Inflammatory macrophage treated with lipopolysaccharide for 4 hours (primary cell): ENCODE data around the gene DAB2IP.
"Not testable (repeated sequence)": the region's sequence is repeated elsewhere in the genome, so short reads cannot be mapped to it uniquely, and the experiment has no call there.

Experiments
- DNase-seq: peaks from one replicate; pipeline ENCODE4 v3.0.0-alpha.2; 2020

DAB2IP gene

DNA sequence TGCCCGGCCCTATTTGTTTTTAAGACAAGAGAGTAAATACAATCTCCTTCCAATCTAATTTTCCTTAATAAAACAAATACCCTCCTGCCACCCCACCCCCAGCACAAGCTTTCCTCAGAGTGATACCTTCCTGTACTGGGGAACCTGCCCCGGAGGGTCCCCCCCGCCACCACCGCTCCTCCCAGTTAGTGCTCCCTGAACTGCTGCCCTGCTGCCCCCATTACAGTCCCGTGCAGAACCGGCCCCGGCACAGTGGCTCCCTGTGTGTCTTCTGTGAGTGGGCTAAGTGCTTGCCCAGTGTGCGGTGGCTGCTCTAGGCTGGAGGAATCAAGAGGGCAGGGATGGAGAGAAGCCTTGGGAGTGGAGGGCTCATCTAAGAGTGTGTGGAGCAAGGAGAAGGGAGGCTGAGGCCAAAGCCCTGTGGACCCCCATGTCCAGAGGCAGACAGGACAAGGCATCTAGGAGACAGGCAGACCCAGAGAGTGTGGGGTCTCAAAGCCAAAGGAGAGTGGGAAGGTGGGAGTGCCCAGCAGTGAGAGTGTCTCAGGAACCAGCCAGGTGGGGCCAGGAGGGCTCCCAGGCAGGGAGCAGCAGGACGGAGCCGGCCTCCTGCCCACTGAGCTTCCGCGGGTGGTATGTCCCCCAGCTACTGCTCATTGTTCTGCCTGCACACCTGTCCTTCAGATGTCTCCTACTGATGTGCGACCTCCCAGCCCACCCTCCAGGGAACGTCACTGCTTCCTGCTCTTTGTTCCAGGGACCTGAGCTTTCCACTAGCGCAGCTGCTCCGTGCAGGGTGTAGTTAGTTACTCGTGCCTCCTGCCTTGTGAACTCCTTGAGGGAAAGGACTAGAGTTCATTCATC lies 129.0 kb downstream of the DAB2IP start:
- DNase-seq = no peak

DNA sequence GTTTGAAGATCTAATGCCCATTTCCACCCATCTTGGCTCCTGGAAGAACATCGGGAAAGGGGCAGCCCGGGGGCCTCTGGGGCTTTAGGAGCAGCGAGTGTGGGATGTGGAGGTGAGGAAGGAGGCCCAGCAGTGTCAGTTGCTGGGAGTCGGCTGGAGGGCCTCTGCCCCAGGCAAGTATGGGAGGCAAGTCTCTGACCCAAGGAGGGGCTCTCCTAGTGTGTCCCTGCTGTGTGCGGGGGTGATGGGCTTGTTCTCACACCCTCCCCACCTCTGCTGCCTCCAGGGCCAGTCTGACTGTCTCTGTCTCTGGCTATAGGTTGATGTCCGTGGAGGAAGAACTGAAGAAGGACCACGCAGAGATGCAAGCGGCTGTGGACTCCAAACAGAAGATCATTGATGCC lies 129.7 kb downstream of the DAB2IP start:
- DNase-seq = no peak

DNA sequence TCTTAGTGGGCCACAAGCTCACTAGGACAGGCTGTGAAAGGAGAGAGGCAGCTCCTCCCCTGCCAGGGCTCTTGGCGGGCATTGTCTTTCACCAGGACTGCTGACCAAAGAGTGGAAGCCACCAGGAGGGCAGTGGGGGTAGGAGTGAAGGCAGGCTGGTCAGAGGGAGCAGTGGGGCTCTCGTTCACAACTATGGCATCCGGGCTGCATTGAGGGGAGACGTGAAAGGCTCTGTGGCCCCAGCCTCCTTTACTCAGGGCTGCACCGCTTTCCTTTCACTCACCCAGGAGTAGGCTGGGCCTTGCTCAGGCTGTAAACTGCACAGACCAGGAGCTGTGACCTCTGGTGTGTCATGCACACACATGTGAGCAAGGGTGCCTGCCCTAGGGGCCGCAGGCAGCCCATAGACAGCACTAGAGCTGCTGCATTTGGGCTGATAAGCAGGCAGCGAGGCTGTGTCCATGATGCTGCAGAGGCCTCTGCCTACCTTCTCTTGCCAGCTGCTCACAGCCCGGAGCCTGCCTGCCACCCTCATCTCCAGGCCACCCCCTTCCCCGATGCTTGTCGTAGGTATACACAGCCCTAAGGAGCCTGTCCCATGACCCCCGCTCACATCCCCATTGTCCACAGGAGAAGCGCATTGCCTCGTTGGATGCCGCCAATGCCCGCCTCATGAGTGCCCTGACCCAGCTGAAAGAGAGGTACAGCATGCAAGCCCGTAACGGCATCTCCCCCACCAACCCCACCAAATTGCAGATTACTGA lies 130.4 kb downstream of the DAB2IP start:
- no peak for DNase-seq

DNA sequence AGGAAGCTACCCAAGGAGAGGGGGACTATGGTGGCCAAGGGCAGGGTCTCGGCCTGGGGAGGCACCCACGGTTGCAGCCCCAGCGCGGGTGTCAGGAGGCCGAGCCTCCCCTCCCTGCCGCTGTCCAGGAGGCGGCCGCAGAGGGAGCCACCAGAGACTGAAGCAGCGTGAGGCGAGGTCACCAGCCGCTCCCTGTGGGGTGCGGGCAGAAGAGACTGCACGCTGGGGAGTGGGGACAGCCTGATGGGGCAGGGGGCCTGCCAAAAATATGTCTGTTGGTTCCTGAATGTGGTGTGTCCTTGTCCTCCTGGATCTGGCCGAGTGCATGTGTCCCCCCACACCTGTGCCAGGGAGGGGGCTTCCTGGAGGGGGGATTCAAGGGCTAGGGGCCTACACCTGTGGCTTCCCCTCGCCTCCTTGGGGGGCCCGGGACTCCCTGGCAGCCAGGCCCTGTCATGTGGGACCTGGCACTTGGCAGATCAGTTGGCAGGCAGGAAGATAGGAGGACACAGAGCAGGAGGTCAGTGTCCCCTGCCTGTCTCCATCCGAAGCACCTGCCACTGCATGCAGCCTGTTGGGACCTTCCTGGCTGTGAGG lies 131.2 kb downstream of the DAB2IP start:
- DNase-seq = no peak

DNA sequence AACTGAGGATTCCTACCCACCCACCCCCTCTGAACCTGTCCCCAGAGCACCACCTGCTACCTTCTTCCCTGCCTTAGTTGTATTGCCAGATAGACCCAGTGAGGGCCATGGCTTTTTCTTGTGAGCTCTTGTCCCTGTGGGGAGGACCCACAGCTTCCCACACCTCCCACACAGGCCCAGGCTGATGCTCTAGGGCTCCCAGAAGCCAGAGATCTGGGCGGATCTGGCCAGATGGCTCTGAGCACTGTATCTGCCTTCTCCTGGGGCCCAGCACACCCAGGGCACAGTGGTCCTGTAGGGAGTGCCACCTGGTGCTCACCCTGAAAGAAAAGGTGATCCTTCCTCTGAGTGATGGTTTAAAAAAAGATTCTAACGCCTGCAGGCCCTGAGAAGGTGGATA lies 131.7 kb downstream of the DAB2IP start:
- no peak for DNase-seq

DNA sequence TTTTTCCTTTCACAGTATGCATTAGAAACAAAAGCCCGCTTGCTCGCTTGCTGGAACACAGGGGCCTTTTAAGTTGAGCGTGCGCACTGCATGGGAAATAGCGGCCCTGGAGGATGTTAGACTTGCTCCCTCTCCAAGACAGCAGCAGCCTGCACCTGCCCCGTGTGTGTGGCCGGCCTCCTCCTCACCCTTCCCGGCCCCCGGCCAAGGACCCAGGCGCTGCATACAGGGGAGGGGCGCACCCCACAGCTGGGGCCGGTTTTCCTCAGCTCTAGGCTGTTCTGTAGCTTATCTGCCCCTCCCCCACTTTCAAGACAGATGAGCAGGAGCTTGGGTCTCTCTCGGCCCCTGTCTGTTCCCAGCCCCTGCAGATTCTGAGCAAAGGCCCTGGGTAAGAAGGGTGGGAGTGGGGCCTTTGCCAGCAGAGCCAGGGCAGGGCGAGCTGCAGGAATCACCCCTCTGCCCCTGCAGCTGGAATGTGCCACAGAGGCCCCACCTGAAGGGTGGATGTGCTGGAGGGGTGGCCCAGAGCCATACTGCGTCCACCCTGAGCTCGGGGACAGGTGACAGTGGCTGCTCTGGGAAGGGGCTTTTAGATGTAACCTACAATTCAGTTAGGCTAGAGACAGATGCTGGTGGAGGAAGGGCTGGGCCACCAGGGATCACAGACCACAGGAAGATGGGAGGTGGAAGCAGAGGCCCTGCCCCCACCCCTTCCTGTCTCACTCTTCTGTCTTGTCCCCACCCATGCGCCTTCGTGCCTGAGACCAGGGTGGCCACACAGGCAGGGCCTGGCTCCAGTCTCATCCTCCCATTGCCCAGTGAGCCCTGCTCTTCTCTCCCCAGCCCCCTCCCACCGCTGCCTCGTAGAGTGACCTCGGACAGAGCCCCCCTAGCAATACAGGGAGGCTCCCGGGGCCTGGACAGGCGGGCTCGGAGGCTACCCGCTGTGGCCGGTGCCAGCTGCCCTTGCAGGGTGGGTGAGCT lies 132.4 kb downstream of the DAB2IP start:
- no peak for DNase-seq

DNA sequence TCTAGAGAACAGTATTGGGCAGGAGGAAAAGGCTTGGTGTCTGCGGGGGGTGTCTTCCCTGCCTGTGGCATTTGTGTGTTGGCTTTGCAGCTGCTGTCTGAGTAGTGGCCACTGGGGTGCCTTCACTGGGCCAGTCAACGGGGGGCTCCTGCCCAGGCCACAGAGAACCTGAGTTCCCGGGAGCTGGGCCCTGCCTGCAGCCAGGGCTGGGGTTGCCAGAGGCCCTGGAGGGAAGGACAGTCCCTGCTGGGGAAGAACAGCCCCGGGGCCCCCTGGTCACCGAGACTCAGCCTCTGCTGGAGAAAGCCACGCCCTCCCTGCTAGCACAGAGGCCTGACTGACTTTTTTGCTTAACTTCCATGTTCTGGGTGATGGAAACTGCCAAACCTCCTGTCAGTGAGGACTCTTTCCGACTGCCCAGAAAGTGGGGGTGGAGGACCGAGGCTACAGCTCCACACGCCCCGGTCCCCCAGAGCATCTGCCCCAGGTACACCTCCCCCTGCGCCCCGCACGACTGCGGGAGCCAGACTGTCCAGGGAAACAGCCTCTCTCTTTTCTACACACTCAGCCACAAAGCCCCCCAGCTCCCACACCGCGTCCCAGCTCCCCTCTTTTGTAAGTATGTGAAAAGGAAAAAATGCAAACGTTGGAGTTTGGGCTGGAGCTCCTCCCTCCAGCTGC lies 133.4 kb downstream of the DAB2IP start:
- no peak for DNase-seq

DNA sequence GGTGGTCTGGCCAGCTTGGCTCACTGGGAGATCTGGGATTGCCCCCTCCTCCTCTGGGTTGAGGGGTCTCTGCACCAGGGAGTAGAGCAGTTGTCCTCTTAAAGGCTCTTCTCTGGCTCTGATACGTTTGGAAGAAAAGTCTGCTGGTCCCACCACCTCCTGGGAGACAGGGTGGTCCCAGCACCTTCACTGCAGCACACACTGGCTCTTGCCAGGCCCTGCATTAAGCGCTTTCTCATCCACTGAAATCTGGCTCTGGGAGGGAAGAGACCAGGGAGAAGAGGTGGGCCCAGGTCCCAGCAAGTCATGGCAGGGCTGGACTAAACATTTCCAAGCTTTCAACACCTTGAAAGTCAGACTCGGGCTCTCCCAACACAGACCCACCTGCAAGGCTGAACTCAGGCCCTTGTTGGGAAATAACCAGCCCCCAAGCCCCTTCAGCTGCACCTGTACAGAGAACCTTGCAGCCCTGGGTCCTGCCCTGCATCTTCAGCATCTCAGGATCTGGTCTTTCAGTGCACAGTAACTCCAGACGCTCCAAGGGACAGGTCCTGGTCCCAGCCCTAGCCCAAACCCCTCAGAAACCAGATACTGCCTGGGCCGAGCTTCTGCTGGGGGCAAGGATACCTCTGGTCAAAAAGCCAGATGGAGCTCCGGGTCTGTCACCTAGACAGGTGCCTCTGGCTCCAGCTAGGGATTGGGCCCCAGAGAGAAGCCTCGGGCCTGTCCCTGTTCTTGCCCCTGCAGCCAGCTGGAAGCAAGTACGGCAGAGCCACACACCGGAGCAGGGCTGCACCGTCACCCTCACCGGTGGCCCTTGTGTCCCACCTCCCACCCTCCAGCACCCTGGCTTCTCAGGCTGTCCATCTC lies 134.5 kb downstream of the DAB2IP start:
- DNase-seq = no peak

DNA sequence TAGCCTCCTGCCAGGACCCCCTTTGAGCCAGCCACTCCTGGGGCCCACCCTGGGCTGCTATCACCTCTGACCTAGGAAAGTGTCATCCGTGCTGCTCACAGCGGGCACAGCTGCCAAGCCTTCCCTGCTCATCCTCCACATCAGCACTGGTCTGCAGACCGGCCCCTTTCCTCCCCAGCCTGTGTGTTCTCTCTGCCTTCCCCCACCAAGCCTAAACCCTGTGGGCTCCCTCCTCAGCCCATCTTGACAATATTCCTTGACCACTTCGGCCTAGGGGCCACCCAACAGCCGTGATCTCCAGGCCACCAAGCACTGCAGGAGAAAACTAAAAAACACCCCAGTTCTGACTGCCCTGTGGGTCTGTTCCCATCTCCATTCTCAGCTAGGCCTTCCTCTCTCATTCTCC lies 135.1 kb downstream of the DAB2IP start:
- no peak for DNase-seq

DNA sequence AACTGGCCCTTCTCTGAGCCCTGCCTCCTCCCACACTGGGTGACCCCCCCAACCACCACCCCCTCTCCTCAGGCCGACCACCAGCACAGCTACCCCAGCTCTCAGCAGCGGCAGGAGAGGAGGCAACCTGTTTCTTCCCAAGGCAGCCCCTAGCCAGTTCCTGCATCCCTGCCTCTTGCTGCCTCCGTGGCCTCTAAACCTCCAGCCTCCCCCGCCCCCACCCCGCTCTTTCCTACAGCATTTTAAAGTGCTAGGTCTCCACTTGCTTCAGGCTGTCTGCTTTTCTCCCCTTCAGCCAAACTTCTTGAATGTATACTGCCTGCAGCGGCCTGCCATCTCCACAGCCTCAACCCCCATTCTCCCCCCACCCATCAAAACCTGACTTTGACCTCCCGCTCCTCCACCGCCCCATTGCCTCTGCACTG lies 135.6 kb downstream of the DAB2IP start:
- no peak for DNase-seq

DNA sequence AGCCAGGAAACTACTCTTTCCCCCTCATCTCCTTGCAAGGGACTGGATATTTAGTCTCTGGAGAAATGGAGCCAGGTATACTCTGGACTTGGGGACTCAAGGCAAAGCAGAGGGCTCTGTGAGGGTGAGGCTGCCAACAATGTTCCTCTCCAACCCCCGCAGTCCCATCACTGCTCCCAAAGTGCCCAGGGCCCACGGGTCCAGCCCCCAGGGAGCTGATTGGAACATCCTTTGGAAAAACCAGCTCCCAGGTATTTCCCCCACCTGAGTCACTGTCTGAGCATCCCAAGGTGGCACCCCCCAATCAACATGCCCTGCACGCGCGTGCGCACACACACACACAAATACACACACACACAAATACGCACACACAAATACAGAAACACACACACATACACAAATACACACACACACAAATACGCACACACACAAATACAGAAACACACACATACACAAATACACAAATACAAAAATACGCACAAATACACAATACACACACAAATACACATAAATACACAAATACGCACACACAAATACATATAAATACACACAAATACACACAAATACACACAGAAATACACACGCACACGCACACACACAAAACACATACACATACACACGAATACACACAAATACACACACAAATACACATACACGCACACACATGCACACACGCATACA lies 137.4 kb downstream of the DAB2IP start:
- DNase-seq = no peak

DNA sequence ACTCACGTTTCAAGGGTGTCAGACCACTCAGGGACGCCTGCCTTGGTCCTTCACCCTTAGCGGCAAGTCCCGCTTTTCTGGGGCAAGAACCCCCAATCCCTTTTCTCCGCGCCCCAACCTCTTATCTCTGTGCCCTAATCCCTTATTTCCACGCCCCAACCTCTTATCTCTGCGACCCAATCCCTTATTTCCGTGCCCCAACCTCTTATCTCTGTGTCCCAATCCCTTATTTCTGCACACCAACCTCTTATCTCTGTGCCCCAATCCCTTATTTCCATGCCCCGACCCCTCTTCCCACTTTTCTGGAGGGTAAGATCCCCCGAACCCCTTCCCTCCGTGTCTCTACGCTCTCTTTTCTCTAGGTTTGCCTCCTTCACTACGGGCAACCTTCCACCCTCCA lies 139.4 kb downstream of the DAB2IP start:
- DNase-seq = no peak

DNA sequence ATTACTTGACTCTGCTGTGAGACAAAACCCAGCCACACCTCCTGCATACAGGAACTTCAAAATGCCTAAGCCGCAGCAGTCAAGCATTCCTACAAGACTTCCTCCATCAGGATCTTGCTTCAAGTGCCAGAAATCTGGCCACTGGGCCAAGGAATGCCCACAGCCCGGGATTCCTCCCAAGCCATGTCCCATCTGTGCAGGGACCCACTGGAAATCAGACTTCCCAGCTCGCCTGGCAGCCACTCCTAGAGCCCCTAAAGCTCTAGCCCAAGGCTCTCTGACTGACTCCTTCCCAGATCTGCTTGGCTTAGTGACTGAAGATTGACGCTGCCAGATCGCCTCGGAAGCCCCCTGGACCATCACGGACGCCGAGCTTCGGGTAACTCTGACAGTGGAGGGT lies 141.0 kb downstream of the DAB2IP start:
- DNase-seq = not testable (repeated sequence)

DNA sequence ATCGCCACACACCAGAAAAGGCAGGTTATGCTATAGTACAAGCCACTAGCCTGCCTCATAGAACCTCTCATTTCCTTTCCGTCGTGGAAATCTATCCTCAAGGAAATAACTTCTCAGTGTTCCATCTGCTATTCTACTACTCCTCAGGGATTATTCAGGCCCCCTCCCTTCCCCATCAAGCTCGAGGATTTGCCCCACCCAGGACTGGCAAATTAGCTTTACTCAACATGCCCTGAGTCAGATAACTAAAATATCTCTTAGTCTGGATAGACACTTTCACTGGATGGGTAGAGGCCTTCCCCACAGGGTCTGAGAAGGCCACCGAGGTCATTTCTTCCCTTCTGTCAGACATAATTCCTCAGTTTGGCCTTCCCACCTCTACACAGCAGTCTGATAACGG lies 142.9 kb downstream of the DAB2IP start:
- not testable (repeated sequence) for DNase-seq

DNA sequence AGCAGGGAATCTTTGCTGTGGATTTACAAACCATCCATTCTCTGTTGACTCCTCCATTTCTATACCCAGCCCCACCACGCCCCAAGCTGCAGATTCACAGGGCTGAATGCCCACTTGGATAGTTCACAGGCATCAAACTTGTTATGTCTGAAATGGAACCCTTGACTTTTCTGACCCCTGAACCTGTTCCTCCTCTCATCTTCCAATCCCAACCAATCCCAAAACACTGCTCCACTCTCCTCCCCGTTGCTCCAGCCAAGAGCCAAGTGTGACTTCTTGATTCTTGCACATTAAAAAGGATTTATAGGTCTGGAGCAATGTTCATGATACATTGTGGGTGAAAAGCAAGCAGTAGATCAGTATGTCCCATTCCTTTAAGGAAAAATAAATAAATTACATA lies 145.6 kb downstream of the DAB2IP start:
- DNase-seq = no peak

DNA sequence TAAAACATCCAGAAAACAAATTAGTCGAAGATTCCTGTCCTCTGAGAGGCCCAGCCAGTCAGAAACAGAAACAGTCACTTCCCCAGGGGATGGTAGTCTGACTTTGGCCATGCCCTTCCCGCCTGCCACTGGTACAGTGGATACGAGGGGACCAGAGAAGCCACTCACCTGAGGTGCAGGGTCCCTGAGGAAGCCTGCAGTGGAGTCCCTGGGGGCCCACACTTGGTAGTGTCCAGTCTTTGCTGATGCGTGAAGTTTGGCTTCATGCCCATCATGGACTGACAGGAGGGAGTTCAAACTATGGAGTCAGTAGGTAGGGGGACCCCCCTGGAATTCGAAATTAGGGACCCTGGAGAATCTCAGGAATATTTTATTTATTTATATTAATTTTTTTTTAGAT lies 147.5 kb downstream of the DAB2IP start:
- DNase-seq = no peak

DNA sequence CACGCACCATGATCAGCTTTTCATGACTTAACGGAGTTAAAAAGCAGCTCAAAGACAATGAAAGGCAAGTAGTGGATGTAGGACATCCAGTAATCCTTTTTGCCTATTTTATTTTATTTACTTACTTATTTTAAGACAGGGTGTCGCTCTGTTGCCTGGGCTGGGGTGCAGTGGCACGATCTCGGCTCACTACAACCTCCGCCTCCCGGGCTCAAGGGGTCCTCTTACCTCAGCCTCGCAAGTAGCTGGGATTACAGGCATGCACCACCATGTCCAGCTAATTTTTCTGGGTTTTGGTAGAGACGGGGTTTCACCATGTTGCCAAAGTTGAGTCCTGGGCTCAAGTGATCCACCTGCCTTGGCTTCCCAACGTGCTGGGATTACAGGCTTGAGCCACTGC lies 148.9 kb downstream of the DAB2IP start:
- DNase-seq = no peak

DNA sequence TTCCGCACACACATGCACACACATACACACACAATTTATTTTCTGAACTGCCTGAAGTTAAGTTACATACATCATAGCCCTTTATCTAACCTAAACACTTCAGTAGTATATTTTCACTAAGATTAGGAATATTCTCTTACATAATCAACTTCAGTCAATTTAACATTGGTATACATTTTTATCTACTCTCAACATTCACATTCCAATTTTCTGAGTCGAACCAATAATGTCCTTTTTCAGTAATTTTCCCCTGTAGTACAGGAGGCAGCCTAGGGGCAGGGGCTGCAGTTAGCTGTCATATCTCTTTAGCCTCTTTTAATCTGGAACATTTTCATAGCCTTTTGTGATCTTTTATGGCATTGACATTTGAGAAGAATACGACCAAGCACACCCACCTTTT lies 150.1 kb downstream of the DAB2IP start:
- DNase-seq = no peak

DNA sequence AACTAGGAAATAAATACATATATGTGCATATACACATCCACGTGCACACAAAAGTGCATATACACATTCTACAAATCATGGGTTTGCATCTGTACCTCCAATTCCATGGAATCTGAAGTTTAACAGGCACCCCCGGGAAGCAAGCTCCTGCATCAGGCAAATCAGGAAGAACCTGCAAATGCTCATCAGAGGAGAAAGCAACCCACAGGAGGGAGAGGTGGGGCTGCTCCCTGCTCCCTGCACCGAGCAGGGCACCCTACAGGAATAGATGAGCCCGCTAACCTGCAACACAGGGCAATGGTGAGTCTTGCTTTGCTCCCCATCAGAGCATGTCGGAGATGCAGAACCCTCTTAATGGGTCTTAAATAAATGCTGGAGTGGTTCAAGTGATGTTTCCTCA lies 151.3 kb downstream of the DAB2IP start:
- DNase-seq = no peak

DNA sequence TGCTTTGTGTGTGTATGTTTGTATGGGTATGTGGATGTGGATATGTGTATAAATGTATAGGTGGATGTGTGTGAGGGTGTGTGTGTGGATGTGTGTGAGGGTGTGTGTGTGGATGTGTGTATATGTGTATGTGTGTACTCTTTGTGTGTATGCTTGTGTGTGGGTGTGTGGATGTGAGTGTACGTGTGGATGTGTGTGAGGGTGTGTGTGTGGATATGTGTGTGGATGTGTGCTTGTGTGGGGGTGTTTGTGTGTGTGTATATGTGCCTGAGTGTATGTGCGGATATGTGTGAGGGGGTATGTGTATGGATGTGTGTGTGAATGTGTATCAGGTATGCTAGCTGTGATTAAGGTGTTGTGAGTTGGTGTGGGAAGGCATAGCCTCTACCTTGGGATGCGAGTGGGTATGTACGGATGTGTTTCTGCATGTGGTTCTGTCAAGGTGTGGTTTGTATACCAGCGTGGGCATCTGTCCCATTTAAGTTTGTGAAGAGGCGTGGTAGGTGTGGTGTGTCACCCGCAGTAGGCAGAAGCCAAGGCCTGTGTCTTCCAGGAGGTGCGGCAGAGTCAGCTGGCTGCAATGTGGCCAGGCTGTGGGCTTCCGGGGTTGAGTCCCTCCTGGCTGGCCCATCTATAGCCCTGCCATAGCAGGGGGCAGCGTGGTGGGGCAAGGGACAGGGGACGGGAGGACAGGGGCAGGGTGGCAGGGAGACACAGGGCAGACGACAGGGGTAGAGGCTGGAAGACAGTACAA lies 155.8 kb downstream of the DAB2IP start:
- no peak for DNase-seq
